ENCODE data around the gene CLCN7.

CLCN7 gene

GRCh38 chr16:1450841-1451240 is 24.0 kb downstream of the CLCN7 start:
- no peak for DNase-seq (ENCODE audit: extremely low read depth, insufficient read length)
- TF ChIP-seq CTCF (IDR thresholded peaks at IDR 0.05; ENCODE audit: insufficient read depth, low read length, poor library complexity, severe bottlenecking) = no peak
- Histone ChIP-seq H3K4me3 (replicated peaks; ENCODE audit: low read depth, low read length) (no peak overlapping the region), H3K36me3 (ENCODE audit: control insufficient read depth, insufficient read depth, low read length) (peaks cover 22% of the 10 kb centered on the region), H3K27me3 (replicated peaks; ENCODE audit: control insufficient read depth, insufficient read depth, low read length) (no peaks in the 10 kb centered on the region)

- peak; percentile 11 for TF ChIP-seq CTCF (IDR thresholded peaks at IDR 0.05; ENCODE audit: insufficient read depth, low read length, poor library complexity, severe bottlenecking)
- Histone ChIP-seq H3K27me3 (replicated peaks; ENCODE audit: control insufficient read depth, insufficient read depth, low read length) (no peaks in the 10 kb centered on the region), H3K4me3 (replicated peaks; ENCODE audit: low read depth, low read length) (no peak overlapping the region), H3K36me3 (ENCODE audit: control insufficient read depth, insufficient read depth, low read length) (peaks cover 19% of the 10 kb centered on the region)
- no peak for DNase-seq (ENCODE audit: extremely low read depth, insufficient read length)
Measured at GRCh38 chr16:1450218-1450617, 24.6 kb downstream of the CLCN7 start.

- Histone ChIP-seq H3K36me3 (ENCODE audit: control insufficient read depth, insufficient read depth, low read length) (peaks cover 19% of the 10 kb centered on the region), H3K27me3 (replicated peaks; ENCODE audit: control insufficient read depth, insufficient read depth, low read length) (no peaks in the 10 kb centered on the region), H3K4me3 (replicated peaks; ENCODE audit: low read depth, low read length) (no peak overlapping the region)
- no peak for TF ChIP-seq CTCF (IDR thresholded peaks at IDR 0.05; ENCODE audit: insufficient read depth, low read length, poor library complexity, severe bottlenecking)
- no peak for DNase-seq (ENCODE audit: extremely low read depth, insufficient read length)
Measured at GRCh38 chr16:1449201-1449788, 25.5 kb downstream of the CLCN7 start.

GRCh38 chr16:1448536-1449116 is 26.2 kb downstream of the CLCN7 start:
- no peaks in the 10 kb centered on the region for H3K27me3 ChIP-seq (replicated peaks; ENCODE audit: control insufficient read depth, insufficient read depth, low read length)
- no peak for DNase-seq (ENCODE audit: extremely low read depth, insufficient read length)
- peaks cover 19% of the 10 kb centered on the region for H3K36me3 ChIP-seq (ENCODE audit: control insufficient read depth, insufficient read depth, low read length)
- H3K4me3 ChIP-seq (replicated peaks; ENCODE audit: low read depth, low read length) = no peak overlapping the region
- no peak for TF ChIP-seq CTCF (IDR thresholded peaks at IDR 0.05; ENCODE audit: insufficient read depth, low read length, poor library complexity, severe bottlenecking)

- Histone ChIP-seq H3K27me3 (replicated peaks; ENCODE audit: control insufficient read depth, insufficient read depth, low read length) (no peaks in the 10 kb centered on the region), H3K4me3 (replicated peaks; ENCODE audit: low read depth, low read length) (no peak overlapping the region), H3K36me3 (ENCODE audit: control insufficient read depth, insufficient read depth, low read length) (peaks cover 16% of the 10 kb centered on the region)
- DNase-seq (ENCODE audit: extremely low read depth, insufficient read length) = no peak
- no peak for TF ChIP-seq CTCF (IDR thresholded peaks at IDR 0.05; ENCODE audit: insufficient read depth, low read length, poor library complexity, severe bottlenecking)
Measured at GRCh38 chr16:1447965-1448364, 26.9 kb downstream of the CLCN7 start.
